Bronchial epithelial cell (primary cell): ENCODE results near the gene RNF151. TPM values are rescaled to one million over a fixed set of nuclear protein-coding genes. Genes with fewer than 3 reads are reported as not detected.

Experiments used
- DNase-seq: peaks from one replicate; pipeline ENCODE4 v3.0.0-alpha.2; 2010; ENCODE audit warnings: low read depth
- FAIRE-seq: peaks from 2 replicates; lab custom pipeline; 2011; peaks lifted over from hg19 to GRCh38; lab: Jason Lieb, UNC
- H3K27me3 ChIP-seq: 2 replicates; pipeline ENCODE4 v1.5.1; 2011; ENCODE audit warnings: low read length; ENCODE audit not compliant: control insufficient read depth, insufficient read depth
- H3K36me3 ChIP-seq: 2 replicates; pipeline ENCODE4 v1.5.1; 2011; ENCODE audit warnings: low read length; ENCODE audit not compliant: control insufficient read depth, insufficient read depth
- H3K4me3 ChIP-seq: 2 replicates; pipeline ENCODE4 v1.5.1; 2011; ENCODE audit warnings: mild to moderate bottlenecking, low read depth, low read length, control low read depth
- CTCF ChIP-seq: IDR thresholded peaks from 2 replicates; pipeline ENCODE4 v1.5.1; 2011; ENCODE audit warnings: mild to moderate bottlenecking, moderate library complexity, low read length, control low read depth, inconsistent platforms; ENCODE audit not compliant: insufficient read depth, severe bottlenecking
- total RNA-seq: library from RNA; depleted of rRNA; stranded (reverse); fragments of >200 nt; gene quantifications from 2 replicates; pipeline ENCODE4 v1.2.1, GENCODE V29; 2014

The RNF151 gene
- total RNA-seq, 1 donor from 2014 or later, result not detected

- H3K27me3 ChIP-seq, result peaks cover 20% of the 10 kb centered on the region
- no peak for FAIRE-seq
- DNase-seq, result no peak
- no peak for TF ChIP-seq CTCF
- peaks cover 10% of the 10 kb centered on the region for H3K36me3 ChIP-seq
- H3K4me3 ChIP-seq, result no peak overlapping the region
Measured at GRCh38 chr16:1985466-1986150, 19.0 kb downstream of the RNF151 start.

GRCh38 chr16:1987198-1987597, 20.5 kb downstream of the RNF151 start:
- no peak for FAIRE-seq
- Histone ChIP-seq H3K27me3 (peaks cover 14% of the 10 kb centered on the region), H3K4me3 (no peak overlapping the region), H3K36me3 (peaks cover 10% of the 10 kb centered on the region)
- no peak for TF ChIP-seq CTCF
- no peak for DNase-seq

GRCh38 chr16:1989209-1990100, 22.8 kb downstream of the RNF151 start, which contains the start of gene SYNGR3:
SYNGR3 (plus strand) TSS chr16:1989970; CDS start chr16:1990103, 133 bp downstream.
- Histone ChIP-seq H3K36me3 (peaks cover 10% of the 10 kb centered on the region), H3K4me3 (peak within 1 kb of the TSS; percentile 21), H3K27me3 (peaks cover 14% of the 10 kb centered on the region)
- TF ChIP-seq CTCF, result no peak
- FAIRE-seq, result no peak
- DNase-seq, result no peak

GRCh38 chr16:1990101-1990350, 23.4 kb downstream of the RNF151 start:
- H3K4me3 ChIP-seq, result no peak overlapping the region
- DNase-seq (no peak), FAIRE-seq (no peak)
- peaks cover 10% of the 10 kb centered on the region for H3K36me3 ChIP-seq
- no peak for TF ChIP-seq CTCF
- peaks cover 14% of the 10 kb centered on the region for H3K27me3 ChIP-seq

GRCh38 chr16:1990351-1991134, 23.9 kb downstream of the RNF151 start:
- no peak for TF ChIP-seq CTCF
- DNase-seq (no peak), FAIRE-seq (no peak)
- H3K4me3 ChIP-seq, result peak overlapping the region; percentile 21
- peaks cover 9% of the 10 kb centered on the region for H3K36me3 ChIP-seq
- peaks cover 14% of the 10 kb centered on the region for H3K27me3 ChIP-seq
